Adrenal gland (tissue), 12 donors: ENCODE data around the gene IGSF6. TPM values are rescaled to one million over a fixed set of nuclear protein-coding genes. Genes with fewer than 3 reads are reported as not detected.

Experiments used
- DNase-seq, 7 donors: peaks; one replicate each; pipeline ENCODE4 v3.0.0-alpha.2; 2019 to 2020
- H3K27ac ChIP-seq, 5 donors: fragments of 200-600 bp; sonication (generic) in 4 of 5; 1 replicate in 3 of 5; 2 replicates in 2 of 5; pipeline versions ENCODE4 v1.5.1 to v1.8.0; 2016 to 2020; ENCODE audit warnings: mild to moderate bottlenecking in 1 of 5
- H3K27me3 ChIP-seq: fragments of 200-600 bp; 2 replicates; pipeline ENCODE4 v1.8.0; 2021
- H3K36me3 ChIP-seq, 2 donors: fragments of 200-600 bp; replicated peaks in 1 of 2; 1 replicate in 1 of 2; 2 replicates in 1 of 2; pipeline versions ENCODE4 v1.5.1 to v1.8.0; 2018 to 2022
- H3K4me1 ChIP-seq, 2 donors: fragments of 200-600 bp; replicated peaks in 1 of 2; 1 replicate in 1 of 2; 2 replicates in 1 of 2; pipeline versions ENCODE4 v1.5.1 to v1.8.0; 2018 to 2021
- H3K4me3 ChIP-seq, 4 donors: fragments of 200-600 bp; sonication (generic) in 3 of 4; one replicate each; pipeline ENCODE4 v1.5.1; 2016 to 2018
- H3K9me3 ChIP-seq, 3 donors: fragments of 200-600 bp; sonication (generic) in 1 of 3; replicated peaks in 1 of 3; 1 replicate in 2 of 3; 2 replicates in 1 of 3; pipeline versions ENCODE4 v1.5.1 to v1.8.0; 2016 to 2021
- CTCF ChIP-seq, 6 experiments: fragments of 450-650 bp in 4 of 6; fragments of 200-600 bp in 2 of 6; sonication (generic) in 1 of 6; IDR thresholded peaks; 1 replicate in 5 of 6; 2 replicates in 1 of 6; pipeline versions ENCODE4 v1.5.1 to v1.8.0; 2016 to 2021; ENCODE audit warnings: antibody characterized with exemption in 6 of 6, mild to moderate bottlenecking in 2 of 6, moderate library complexity in 1 of 6
- POLR2A ChIP-seq, 2 donors: fragments of 450-650 bp; IDR thresholded peaks; one replicate each; pipeline ENCODE4 v1.6.1; 2017; ENCODE audit warnings: antibody characterized with exemption in 2 of 2, mild to moderate bottlenecking in 2 of 2, moderate library complexity in 1 of 2
- WGBS, 4 donors: extraction: QIAGEN DNeasy Blood & Tissue Kit in 2 of 4; methylation state at CpG; one replicate each; pipeline versions ENCODE4 v1.1.5 to v1.1.7; 2013 to 2017; 5-methylcytosine and 5-hydroxymethylcytosine counted together
- intact Hi-C, 2 donors: fragments of 100-400 bp; cut with DNase I; formaldehyde crosslinking; loops; one replicate each; pipeline versions ENCODE4 v1.14.1 to v1.15.0; 2022 to 2023
- polyA plus RNA-seq, 3 donors: library from polyadenylated mRNA; stranded (reverse); fragments of 200-250 nt in 2 of 3; fragments of 350-450 nt in 1 of 3; fragmentation: Illumina TruSeq in 1 of 3; extraction: RNeasy Lipid Tissue Mini Kit (QIAGEN cat#74804) in 1 of 3; gene quantifications; one replicate each; pipeline ENCODE4 v1.2.3, GENCODE V29; 2013 to 2014
- total RNA-seq, 9 donors: library from RNA; depleted of rRNA in 4 of 9; stranded (reverse); fragments of >200 nt in 4 of 9; fragments of 120-200 nt in 1 of 9; fragmentation: NEBNext Ultra II Directional in 1 of 9; extraction: Animal tissue kit (Norgen Biotek cat#: 25700) in 1 of 9; gene quantifications; one replicate each; pipeline versions ENCODE4 v1.1.0 to v1.2.4, GENCODE V29; 2013 to 2023
- donor health status: healthy with polysubstance abuse.
- donor health status: Bipolar disorder and iron deficiency.
- donor health status: DM: yes; HTN: yes; CAD: no.
- donor health status: DM: no; HTN: no; CAD: no.
- donor health status: DM: no; HTN: no; CAD: no.
- donor health status: DM: yes; HTN: yes; CAD: no.

The IGSF6 gene
- total and polyA plus RNA-seq, 12 donors = 3.3 to 35.6 (median 9.1) TPM

- TF ChIP-seq POLR2A (IDR thresholded peaks at IDR 0.05) = no peak
- no peak for TF ChIP-seq CTCF (IDR thresholded peaks at IDR 0.05)
- Histone ChIP-seq H3K4me3 (no peak overlapping the region), H3K4me1 (peaks cover 10 to 24% of the 10 kb centered on the region in 2 donors), H3K9me3 (no peaks in the 10 kb centered on the region), H3K27ac (no peak overlapping the region), H3K27me3 (no peaks in the 10 kb centered on the region), H3K36me3 (peaks cover 0 to 7% of the 10 kb centered on the region in 2 donors)
- intact Hi-C loops = no loop called here
- whole genome bisulfite sequencing, 4 donors = 95 to 98% (median 95%) methylated on average over 5 of the region's 5 CpGs
- DNase-seq = no peak
Measured at GRCh38 chr16:21618281-21618680, 34.1 kb downstream of the IGSF6 start.

- DNase-seq = no peak
- no peak overlapping the region for H3K4me3 ChIP-seq
- no peak overlapping the region for H3K27ac ChIP-seq
- H3K27me3 ChIP-seq = no peaks in the 10 kb centered on the region
- H3K4me1 ChIP-seq = peaks cover 11 to 29% of the 10 kb centered on the region in 2 donors
- intact Hi-C loops = no loop called here
- no peaks in the 10 kb centered on the region for H3K9me3 ChIP-seq
- 78 to 88% (median 81%) methylated on average over 3 of the region's 3 CpGs for WGBS, 4 donors
- H3K36me3 ChIP-seq = peaks cover 0 to 7% of the 10 kb centered on the region in 2 donors
- TF ChIP-seq POLR2A (IDR thresholded peaks at IDR 0.05) (no peak), CTCF (IDR thresholded peaks at IDR 0.05) (no peak)
Measured at GRCh38 chr16:21617607-21618006, 34.8 kb downstream of the IGSF6 start.

GRCh38 chr16:21614896-21615295 is 37.5 kb downstream of the IGSF6 start:
- intact Hi-C loops = no loop called here
- no peak for DNase-seq
- H3K27me3 ChIP-seq = no peaks in the 10 kb centered on the region
- H3K4me1 ChIP-seq = peaks cover 18 to 49% of the 10 kb centered on the region in 2 donors
- H3K36me3 ChIP-seq = peaks cover 0 to 7% of the 10 kb centered on the region in 2 donors
- 91 to 100% (median 94%) methylated on average over 3 of the region's 3 CpGs for WGBS, 4 donors
- no peak overlapping the region for H3K27ac ChIP-seq
- no peak overlapping the region for H3K4me3 ChIP-seq
- no peaks in the 10 kb centered on the region for H3K9me3 ChIP-seq
- no peak for TF ChIP-seq CTCF (IDR thresholded peaks at IDR 0.05)
- no peak for TF ChIP-seq POLR2A (IDR thresholded peaks at IDR 0.05)

GRCh38 chr16:21613781-21614180 is 38.6 kb downstream of the IGSF6 start:
- intact Hi-C loops = no loop called here
- WGBS, 4 donors = 94 to 100% (median 97%) methylated on average over 2 of the region's 2 CpGs
- no peak for DNase-seq
- TF ChIP-seq POLR2A (IDR thresholded peaks at IDR 0.05) = no peak
- no peak for TF ChIP-seq CTCF (IDR thresholded peaks at IDR 0.05)
- Histone ChIP-seq H3K4me3 (no peak overlapping the region), H3K27ac (peak overlapping the region in 1 of 5 donors; percentile 77), H3K36me3 (peaks cover 0 to 7% of the 10 kb centered on the region in 2 donors), H3K27me3 (no peaks in the 10 kb centered on the region), H3K4me1 (peaks cover 9 to 49% of the 10 kb centered on the region in 2 donors), H3K9me3 (no peaks in the 10 kb centered on the region)
